Right ventricle myocardium superior (tissue), 1 donor: ENCODE measurements around the gene XRCC5. TPM values are rescaled to one million over a fixed set of nuclear protein-coding genes. Genes with fewer than 3 reads are reported as not detected.
A peak's percentile ranks its signal among the peaks of the same experiment; 100 is the strongest.

Experiments
- ATAC-seq: fragments of 200-7000 bp; cut with Tn5 transposase; one replicate; pipeline ENCODE4 v1.9.1; 2020; ENCODE audit warnings: mild to moderate bottlenecking; ENCODE audit not compliant: poor library complexity
- DNase-seq: peaks from one replicate; pipeline ENCODE4 v3.0.0-alpha.2; 2020
- intact Hi-C: fragments of 100-400 bp; cut with DNase I; formaldehyde crosslinking; loops from one replicate; pipeline ENCODE4 v1.11.2; 2022
- total RNA-seq: library from RNA; stranded (reverse); fragmentation: NEBNext Ultra II Directional; extraction: Animal tissue kit (Norgen Biotek cat#: 25700); gene quantifications from one replicate; pipeline ENCODE4 v1.2.1, GENCODE V29; 2021
- donor health status: DM: no; HTN: yes; CAD: no; lungs with severe emphysema.

The XRCC5 gene
- total RNA-seq, 1 donor from 2014 or later = 125 TPM

- intact Hi-C loops = no loop called here
- no peak for DNase-seq
- no peak for ATAC-seq
These were observed 35.7 kb downstream of the XRCC5 start for GRCh38 chr2:216144857-216145256.

GRCh38 chr2:216146573-216146972, 37.4 kb downstream of the XRCC5 start:
- no peak for ATAC-seq
- no peak for DNase-seq
- intact Hi-C loops = no loop called here

GRCh38 chr2:216147172-216148131, 38.3 kb downstream of the XRCC5 start:
- ATAC-seq = no peak
- DNase-seq = no peak
- intact Hi-C loops = no loop called here

GRCh38 chr2:216148983-216149382, 39.8 kb downstream of the XRCC5 start:
- ATAC-seq (no peak), DNase-seq (no peak)
- intact Hi-C loops = no loop called here

GRCh38 chr2:216149741-216150140, 40.6 kb downstream of the XRCC5 start:
- DNase-seq (no peak), ATAC-seq (no peak)
- intact Hi-C loops = no loop called here

- intact Hi-C loops = no loop called here
- no peak for DNase-seq
- ATAC-seq = no peak
These were observed 42.3 kb downstream of the XRCC5 start for GRCh38 chr2:216151313-216152025.

- intact Hi-C loops = no loop called here
- DNase-seq (no peak), ATAC-seq (no peak)
These were observed 46.8 kb downstream of the XRCC5 start for GRCh38 chr2:216155954-216156353.

- ATAC-seq (no peak), DNase-seq (no peak)
- intact Hi-C loops = no loop called here
These were observed 47.7 kb downstream of the XRCC5 start for GRCh38 chr2:216156822-216157221.

GRCh38 chr2:216159144-216159543, 50.0 kb downstream of the XRCC5 start:
- no peak for ATAC-seq

GRCh38 chr2:216159646-216160045, 50.5 kb downstream of the XRCC5 start:
- intact Hi-C loops = no loop called here
- no peak for DNase-seq
- ATAC-seq = no peak

More at GRCh38 chr2:216159144-216159543, 50.0 kb downstream of the XRCC5 start:
- no peak for DNase-seq
- intact Hi-C loops = no loop called here

GRCh38 chr2:216160786-216161185, 51.6 kb downstream of the XRCC5 start:
- no peak for DNase-seq
- ATAC-seq = no peak
- intact Hi-C loops = no loop called here

- DNase-seq = no peak
- intact Hi-C loops = no loop called here
- ATAC-seq = no peak
These were observed 52.8 kb downstream of the XRCC5 start for GRCh38 chr2:216161967-216162366.

- intact Hi-C loops = no loop called here
- DNase-seq (no peak), ATAC-seq (no peak)
These were observed 54.4 kb downstream of the XRCC5 start for GRCh38 chr2:216163518-216163917.

- intact Hi-C loops = no loop called here
- ATAC-seq (no peak), DNase-seq (no peak)
These were observed 54.9 kb downstream of the XRCC5 start for GRCh38 chr2:216164087-216164486.

GRCh38 chr2:216164576-216164975, 55.4 kb downstream of the XRCC5 start:
- DNase-seq (no peak), ATAC-seq (no peak)
- intact Hi-C loops = no loop called here

GRCh38 chr2:216165711-216166110, 56.6 kb downstream of the XRCC5 start:
- ATAC-seq (no peak), DNase-seq (no peak)
- intact Hi-C loops = no loop called here

GRCh38 chr2:216169087-216169486, 59.9 kb downstream of the XRCC5 start:
- DNase-seq (no peak), ATAC-seq (no peak)
- intact Hi-C loops = no loop called here

- DNase-seq (no peak), ATAC-seq (peak; percentile 27)
- intact Hi-C loops = no loop called here
These were observed 61.1 kb downstream of the XRCC5 start for GRCh38 chr2:216170076-216170763.

GRCh38 chr2:216171011-216171410, 61.9 kb downstream of the XRCC5 start:
- ATAC-seq (peak; percentile 49), DNase-seq (no peak)
- intact Hi-C loops = no loop called here
